HT-29 (cell line): ENCODE results near the gene PKD1L1. TPM values are rescaled to one million over a fixed set of nuclear protein-coding genes. Genes with fewer than 3 reads are reported as not detected.
"Not testable (repeated sequence)": the region's sequence is repeated elsewhere in the genome, so short reads cannot be mapped to it uniquely, and the experiment has no call there.

ENCODE experiments used
- DNase-seq: peaks from one replicate; pipeline ENCODE4 v3.0.0-alpha.2; 2015; ENCODE audit warnings: low spot score
- total RNA-seq: library from RNA; depleted of rRNA; stranded (reverse); fragments of >200 nt; shearing (Covaris generic); gene quantifications from 2 replicates; pipeline ENCODE4 v1.2.3, GENCODE V29; 2014

PKD1L1 gene
- total RNA-seq, 1 experiment from 2014 or later = not detected

GRCh38 chr7:47937711-47938573, 10.3 kb downstream of the PKD1L1 start:
- no peak for DNase-seq

GRCh38 chr7:47937065-47937687, 11.1 kb downstream of the PKD1L1 start:
- DNase-seq = no peak

GRCh38 chr7:47936323-47936722, 11.9 kb downstream of the PKD1L1 start:
- no peak for DNase-seq

DNA sequence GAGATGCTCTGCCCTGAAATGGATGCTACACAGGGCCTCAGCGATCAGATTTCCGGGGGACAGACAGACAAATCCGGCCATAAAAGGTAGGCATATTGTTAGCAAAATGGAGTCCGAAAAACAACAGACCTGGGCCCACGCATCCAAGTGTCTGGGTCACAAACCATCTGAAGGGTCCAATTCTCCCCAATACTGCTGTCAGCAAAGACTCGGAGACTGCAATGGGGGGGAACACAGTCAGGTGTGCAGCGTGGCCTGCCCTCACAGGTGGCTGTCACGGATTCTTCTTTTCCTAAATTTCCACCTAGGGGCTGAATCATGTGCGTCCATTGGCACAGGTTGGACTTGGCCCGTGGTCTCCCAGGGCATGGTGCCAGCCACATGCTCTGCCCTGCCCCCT, 12.9 kb downstream of the PKD1L1 start:
- no peak for DNase-seq

- no peak for DNase-seq
Observed at GRCh38 chr7:47934831-47935230, 13.4 kb downstream of the PKD1L1 start.

DNA sequence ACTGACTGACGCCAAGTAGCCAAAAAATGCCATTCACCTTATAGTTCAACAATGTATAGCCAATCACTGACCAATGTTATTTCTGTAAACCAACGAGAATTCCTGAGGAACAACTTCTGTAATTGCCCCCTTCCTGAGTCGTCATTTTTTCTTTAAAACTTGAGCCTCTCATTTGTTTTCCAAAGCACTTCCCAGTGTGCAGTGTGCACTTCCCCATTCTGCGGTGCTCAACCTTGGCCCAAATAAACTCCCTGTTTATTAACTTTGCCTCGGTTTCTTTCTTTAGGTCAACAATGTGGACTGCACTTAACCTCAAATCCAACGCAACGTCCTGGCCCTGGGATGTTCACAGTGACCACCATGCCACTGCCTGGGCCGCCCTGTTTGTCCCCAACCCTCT, 15.1 kb downstream of the PKD1L1 start:
- DNase-seq = no peak

GRCh38 chr7:47932466-47933037, 15.7 kb downstream of the PKD1L1 start:
- no peak for DNase-seq

DNA sequence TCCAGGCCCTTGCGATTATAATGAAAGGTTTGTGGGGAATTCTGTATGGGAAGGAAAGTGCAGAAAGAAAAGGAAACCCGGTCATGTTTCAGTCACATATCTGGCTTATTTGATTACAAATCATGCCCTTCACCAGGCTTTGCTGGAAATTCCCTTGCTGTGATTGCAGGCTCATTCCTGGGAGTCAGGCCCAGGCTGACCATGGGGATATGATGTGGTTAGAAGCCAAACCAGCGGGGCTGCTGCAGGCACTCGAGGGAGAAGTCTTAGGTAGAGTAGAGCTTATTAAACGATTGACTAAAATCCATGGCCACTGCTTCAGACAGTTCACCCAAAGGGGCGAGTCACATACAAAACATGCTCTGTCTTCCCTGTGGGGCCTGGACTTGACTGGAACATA, 16.2 kb downstream of the PKD1L1 start:
- no peak for DNase-seq

- no peak for DNase-seq
Observed at GRCh38 chr7:47931005-47932004, 17.0 kb downstream of the PKD1L1 start.

- DNase-seq = no peak
Observed at GRCh38 chr7:47924266-47924665, 24.0 kb downstream of the PKD1L1 start.

DNA sequence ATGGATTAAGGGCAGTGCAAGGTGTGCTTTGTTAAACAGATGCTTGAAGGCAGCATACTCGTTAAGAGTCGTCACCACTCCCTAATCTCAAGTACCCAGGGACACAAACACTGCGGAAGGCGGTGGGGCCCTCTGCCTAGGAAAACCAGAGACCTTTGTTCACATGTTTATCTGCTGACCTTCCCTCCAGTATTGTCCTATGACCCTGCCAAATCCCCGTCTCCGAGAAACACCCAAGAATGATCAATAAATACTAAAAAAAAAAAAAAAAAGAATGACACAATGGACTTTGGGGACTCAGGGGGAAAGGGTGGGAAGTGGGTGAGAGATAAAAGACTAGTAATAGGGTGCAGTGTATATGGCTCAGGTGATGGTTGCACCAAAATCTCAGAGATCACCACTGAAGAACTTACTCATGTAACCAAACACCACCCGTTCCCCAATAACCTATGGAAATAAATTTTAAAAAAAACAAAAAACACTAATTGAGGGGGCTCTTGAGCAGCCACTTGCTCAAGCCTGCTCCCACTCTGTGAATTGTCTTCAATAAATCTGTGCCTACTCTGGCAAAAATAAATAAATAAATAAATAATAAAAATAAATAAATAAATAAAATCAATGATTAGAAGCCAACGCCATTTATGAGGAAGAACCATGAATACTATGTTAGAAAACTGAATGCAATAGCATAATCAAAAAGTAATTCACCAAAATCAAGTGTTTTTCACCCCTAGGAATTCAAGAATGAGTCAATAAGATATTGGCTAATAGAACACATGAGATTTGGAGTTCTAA, 25.0 kb downstream of the PKD1L1 start:
- DNase-seq = not testable (repeated sequence)

DNA sequence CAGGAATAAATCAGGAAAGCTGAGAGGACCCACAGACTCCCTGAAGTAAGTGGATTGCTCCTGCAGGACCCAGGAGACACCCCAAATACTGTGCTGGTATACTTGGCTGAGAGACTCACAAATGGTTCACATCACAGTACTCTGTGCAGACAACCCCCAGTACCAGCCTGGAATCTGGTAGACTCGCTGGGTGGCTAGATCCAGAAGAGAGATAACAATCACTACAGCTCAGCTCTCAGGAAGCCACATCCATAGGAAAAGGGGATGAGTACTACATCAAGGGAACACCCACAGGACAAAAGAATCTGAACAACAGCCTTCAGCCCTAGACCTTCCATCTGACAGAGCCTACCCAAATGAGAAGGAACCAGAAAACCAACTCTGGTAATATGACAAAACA, 31.8 kb downstream of the PKD1L1 start:
- not testable (repeated sequence) for DNase-seq

DNA sequence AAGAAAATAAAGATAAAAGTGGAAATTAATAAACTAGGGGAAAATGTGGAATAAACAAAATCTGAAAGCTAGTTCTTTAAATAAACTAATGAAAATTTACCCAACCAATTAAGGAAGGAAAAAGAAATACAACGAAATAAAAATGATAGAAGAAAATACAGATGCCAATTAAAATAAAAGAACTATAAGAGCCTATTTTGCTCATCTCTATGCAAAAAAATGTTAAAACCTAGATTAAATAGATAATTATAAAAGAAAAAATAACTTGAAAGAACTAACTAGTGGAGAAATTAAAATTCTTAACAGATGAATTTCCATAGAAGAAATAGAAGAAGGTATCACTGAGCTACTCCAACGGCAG, 32.7 kb downstream of the PKD1L1 start:
- DNase-seq = no peak

DNA sequence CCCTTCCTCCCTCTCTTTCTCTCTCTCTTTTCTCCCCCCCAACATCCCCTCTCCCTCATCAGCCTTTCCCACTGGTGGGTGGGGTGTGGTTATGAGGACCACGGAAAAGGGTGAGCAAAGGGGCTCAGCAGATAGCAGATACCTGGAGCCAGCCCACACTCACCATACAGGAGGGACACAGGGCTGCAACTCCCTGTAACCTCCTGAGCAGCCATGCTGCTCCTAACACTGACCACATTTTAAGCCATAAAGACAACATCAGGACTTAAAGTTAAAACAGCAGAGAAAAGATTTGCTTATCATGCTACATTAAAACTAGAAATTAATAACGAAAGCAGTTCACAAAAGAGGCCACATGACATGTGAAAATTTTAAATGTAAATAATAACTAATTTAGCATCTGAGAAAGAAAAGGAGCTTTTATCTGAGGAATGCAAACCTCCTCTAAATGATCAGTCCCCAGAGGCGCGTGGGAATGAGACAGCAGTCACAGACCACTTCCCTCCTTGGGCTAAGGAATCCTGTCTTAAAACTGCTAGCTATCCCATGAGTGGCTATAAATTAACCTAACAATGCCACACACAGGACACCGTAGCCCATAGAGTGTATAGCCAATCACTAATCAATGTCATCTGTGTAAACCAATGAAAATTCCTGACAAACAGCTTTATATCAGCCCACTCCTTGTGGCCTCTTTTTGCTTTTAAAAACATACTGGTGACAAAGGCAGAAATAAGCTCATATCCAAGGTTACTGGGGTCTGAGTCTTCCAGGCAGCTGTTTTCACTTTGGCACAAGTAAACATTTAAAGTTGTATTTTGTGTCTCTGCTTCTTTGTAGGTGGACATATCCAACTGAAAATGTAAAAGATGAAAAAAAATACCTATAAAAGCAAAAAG, 33.3 kb downstream of the PKD1L1 start:
- no peak for DNase-seq

DNA sequence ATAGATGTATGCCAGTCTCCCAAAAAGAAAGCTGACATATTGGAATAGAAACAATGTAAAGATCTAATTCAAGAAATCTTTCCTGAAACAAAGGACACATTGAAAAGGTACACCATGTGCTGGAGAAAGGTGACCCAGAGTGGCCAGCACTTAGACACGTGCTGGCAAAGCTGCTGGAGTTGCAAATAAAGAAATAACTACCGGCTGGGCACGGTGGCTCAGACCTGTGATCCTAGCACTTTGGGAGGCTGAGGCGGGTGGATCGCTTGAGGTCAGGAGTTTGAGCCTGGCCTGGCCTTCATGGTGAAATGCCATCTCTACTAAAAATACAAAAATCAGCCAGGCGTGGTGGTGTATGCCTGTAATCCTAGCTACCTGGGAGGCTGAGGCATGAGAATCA, 35.9 kb downstream of the PKD1L1 start:
- DNase-seq = no peak

GRCh38 chr7:47908720-47909119, 39.5 kb downstream of the PKD1L1 start:
- DNase-seq = no peak

DNA sequence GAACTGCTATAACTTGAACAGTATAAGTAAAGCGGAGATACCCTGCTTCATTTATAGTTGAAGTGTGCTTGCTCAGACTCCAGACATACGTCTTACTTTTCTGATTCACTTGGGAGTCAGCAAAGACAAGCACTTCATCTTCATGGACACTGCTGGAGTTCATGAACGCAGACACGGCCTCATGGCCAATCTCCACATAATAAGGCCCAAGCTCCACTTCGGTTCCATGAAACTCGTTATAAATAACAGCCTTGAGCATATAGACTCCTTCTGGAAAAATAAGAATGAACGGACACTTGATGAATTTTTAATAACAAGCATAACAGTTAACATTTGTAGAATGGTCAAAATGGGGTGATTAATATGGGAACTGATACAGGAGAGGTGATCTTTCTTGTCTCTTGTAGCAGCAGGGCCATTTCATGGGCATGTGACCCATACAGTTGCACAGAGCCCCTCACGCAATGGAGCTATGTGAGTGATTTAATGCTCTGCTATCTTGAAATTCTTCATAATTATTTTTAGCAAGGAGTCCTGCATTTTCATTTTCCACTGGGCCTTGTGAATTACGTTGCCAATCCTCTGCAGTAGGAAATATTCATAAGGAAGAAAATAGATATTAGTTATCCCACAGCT, 40.2 kb downstream of the PKD1L1 start:
- no peak for DNase-seq

- no peak for DNase-seq
Observed at GRCh38 chr7:47906883-47907282, 41.4 kb downstream of the PKD1L1 start.
